NCI-H82 treated with DMSO at 0.1 percent for 48 hours (cell line): ENCODE data around the gene PLPP1.
"Not testable (repeated sequence)": the region's sequence is repeated elsewhere in the genome, so short reads cannot be mapped to it uniquely, and the experiment has no call there.

ENCODE experiments used
- DNase-seq: peaks from one replicate; lab custom pipeline; 2025; ENCODE audit not compliant: unreplicated experiment; lab: John Stamatoyannopoulos, UW

PLPP1 gene

DNA sequence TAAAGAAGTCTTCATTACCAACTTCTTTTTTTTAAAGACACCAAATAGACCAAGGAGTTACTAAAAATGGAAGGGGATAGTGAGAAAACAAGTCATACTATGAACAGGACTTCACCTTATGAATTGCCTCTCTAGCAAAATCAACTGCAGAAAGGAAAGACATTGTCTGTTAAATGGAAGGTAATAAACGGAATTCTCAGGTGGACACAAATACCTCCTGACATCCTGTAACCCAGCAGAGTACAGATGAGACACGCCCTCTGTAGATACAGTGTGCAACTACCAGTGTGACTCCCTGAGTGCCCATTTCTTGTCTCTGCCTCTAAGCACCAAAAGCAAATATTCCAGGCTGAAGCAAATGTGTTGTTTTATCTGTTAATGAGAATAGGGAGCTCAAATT, 12.2 kb upstream of the PLPP1 start:
- DNase-seq: no peak

DNA sequence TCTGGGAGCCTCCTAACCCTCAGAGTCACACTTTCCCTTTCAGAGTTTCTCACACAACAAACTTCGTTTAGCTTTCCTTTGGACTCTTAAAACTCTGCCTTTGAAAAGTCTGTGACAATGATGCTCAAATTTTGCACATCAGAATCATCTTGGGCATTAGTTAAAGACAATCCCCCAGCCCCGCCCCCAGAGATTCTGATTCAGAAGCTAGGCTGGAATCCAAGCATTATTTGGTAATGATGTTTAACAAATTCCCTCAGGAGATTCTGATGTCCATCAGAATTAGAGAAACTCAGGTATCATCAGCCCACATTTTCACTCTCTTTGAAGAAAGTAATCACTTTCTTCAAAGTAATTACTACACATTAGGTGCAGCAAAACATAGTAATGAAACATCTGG, 9.6 kb upstream of the PLPP1 start:
- no peak for DNase-seq

DNA sequence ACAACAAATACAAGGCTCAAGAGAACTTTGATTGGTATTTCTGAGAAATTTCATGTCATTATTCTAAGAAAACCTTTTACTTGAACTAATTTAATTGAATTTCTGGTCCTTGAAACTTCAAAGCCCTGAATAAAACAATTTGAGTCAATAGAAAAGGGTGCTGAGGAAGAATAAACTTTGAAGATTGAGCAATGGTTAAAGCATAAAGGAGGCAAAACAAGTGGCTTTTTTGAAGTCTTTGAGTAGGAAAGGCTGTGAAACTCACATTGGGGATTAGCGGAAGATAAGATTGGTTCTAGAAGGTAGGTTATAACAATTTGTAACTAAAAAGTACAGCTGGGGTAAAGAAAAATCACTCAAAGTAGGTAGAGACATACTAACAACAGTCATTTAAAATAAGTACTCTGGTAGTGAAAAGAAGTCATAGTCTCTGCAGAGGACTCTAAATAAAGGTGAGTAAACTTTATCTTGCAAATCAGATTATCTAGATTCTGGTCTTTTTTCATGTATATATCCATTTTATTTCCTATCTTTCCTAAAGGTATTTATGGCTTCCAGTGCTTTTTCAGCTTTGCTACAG, 6.4 kb upstream of the PLPP1 start:
- DNase-seq: no peak

- no peak for DNase-seq
Measured at GRCh38 chr5:55540525-55540924, 5.8 kb upstream of the PLPP1 start.

GRCh38 chr5:55540024-55540423, 5.3 kb upstream of the PLPP1 start:
- no peak for DNase-seq

DNA sequence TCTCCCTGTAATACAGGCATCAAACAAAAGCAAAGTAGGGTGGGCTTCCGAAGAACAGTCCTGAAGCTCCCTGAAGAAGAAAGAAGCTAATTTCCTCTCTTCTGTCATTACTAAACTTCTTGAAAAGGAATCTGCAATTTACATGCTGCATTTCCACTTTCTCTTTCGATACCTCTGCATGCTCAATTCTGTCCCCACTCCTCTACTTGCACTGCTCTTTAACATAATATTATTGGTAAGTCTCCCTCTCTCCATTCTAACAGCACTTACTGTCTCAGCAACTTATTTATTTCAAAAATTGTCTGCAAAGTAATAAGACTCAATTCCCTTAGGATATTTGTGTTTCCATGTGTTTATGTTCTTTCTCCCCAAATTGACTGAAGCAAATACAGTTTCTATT, 3.9 kb upstream of the PLPP1 start:
- DNase-seq: no peak

- not testable (repeated sequence) for DNase-seq
Measured at GRCh38 chr5:55537315-55537714, 2.6 kb upstream of the PLPP1 start.

DNA sequence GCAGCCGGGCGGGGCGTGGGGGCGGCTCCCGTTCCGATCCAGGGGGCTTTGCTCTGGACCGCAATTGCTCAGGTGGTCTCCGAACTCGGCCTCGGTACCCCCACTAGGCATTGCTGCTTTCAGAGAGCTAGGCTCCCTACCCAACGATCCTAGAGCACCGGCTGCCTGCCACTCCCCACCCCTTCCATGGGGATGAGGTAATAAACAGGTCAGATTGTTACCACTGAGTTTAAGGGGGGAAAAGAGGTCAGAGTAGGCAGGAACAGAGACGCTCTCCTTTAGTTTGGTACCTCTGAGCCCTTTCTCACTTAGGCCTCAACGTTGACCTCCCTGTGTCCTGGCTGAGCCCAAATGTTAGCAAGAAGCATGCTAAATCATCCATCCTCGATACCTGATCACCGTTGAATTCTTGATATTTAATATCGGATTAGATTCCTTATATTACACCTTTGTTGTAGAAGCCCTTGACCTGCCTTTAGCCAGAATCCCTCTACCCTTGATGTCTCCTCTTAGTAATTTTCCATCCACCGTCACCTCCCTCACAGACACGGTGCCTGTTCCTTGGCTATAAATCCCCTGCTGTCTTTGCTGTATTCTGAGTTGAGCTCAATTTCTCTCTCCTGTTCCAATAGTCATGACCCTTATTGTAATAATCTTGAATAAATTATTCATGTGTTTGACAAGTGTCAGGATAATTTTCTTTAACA, 588 bp upstream of the PLPP1 start:
- DNase-seq: no peak

DNA sequence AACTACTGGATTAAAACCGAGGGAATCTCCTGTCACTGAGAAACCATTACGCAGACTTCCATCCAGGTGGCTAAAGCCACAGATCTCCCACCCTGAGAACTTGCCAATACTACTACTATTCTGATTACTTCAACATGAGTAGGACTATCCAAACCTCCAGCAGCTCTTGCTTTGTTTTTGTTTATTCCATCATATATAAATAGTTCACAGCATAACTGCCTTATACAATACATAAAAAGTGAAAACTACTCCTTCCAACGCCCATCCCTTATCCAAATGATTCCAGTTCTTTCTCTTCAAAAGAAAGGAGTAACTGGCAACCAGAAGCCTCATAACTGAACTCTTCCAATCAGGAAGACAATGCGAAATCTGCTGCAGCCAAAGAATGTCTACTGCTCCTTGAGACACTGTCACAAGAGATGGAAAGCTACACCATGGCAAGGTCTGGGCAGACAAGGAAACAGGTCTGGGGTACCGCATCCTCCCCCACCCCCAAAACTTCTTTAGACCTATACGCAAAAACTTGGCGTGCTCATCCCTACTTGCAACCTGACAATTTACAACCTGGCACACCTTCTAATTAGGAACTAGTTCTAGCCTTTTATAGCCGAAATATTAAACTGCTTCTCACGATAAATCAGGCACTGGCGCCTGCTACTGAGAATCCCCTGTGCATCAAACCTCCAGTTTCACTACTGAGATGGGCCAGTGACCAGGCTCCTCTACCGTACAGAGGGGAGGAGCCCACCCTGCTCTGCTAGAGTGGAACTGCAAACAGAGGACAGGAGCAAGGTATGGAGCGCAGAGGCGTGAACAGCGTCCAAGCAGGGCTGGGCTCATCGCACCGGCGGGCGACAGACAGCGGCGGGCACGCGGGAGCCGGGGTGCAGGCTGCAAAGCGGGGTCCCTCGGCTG, 986 bp downstream of the PLPP1 start:
- DNase-seq: no peak

- no peak for DNase-seq
Measured at GRCh38 chr5:55530669-55531068, 4.1 kb downstream of the PLPP1 start.

DNA sequence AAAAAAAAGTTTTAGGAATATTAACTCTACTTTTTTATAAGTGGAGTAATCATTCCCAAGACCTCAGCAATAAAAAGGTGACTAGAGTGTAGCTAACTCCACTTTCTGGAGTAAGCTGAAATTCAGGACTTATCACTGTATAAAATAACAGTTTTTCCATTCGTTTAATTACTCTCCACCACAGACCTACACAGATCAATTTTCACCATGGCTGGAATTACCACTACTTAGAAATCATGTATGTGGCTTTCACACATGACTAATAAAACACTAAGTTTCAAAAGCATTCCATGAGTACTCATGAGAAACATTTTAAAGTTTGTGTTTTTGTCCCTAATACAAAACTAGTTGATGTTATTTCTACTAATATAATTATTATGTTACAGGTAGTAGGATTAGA, 9.9 kb downstream of the PLPP1 start:
- DNase-seq: no peak

GRCh38 chr5:55523293-55523692, 11.5 kb downstream of the PLPP1 start:
- no peak for DNase-seq

DNA sequence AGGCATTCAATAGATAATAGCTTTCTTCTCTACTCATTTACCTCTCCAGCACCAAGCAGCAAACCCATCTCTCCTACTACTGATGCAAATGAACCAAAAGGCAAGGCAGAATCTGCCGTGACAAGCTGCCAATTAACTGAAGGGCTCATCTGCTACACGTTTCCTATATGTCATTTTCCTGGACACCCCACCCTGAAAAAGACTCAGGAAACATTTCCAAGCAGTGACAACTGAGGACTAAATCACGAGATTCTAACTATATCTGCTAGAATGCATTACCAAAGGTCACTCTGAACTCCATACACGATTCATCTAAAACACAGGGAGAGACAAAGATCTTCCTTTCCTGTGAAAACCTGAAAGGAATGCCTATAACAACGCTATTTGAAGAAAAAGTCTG, 12.9 kb downstream of the PLPP1 start:
- DNase-seq: no peak

GRCh38 chr5:55520117-55520839, 14.5 kb downstream of the PLPP1 start:
- DNase-seq: no peak

DNA sequence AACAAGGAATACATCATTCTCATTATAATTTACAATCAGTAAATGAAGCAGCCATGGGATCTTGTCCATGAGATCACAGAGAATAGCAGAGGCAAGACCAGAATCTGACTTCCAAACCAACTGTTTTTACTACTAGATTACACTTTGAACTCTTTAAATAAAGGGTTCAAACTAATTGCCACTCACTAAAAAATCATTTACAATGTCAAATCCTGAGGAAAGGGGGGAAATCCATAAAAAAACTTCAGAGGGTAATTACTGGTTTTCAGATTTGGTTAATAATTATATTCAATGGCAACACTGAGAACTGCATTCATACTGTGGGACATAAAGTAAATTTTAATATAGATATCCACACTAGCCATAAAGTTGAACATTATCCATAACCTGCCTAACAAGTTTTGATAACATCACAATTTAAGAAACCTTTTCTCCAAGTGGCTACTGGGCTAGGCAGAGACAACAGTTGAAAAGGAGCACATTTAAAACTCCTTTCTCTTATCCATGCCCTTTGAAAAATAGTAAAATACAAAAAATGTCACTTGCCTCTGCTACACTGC, 15.9 kb downstream of the PLPP1 start:
- no peak for DNase-seq

- DNase-seq: no peak
Measured at GRCh38 chr5:55517804-55518203, 17.0 kb downstream of the PLPP1 start.

- DNase-seq: no peak
Measured at GRCh38 chr5:55511010-55511409, 23.8 kb downstream of the PLPP1 start.

DNA sequence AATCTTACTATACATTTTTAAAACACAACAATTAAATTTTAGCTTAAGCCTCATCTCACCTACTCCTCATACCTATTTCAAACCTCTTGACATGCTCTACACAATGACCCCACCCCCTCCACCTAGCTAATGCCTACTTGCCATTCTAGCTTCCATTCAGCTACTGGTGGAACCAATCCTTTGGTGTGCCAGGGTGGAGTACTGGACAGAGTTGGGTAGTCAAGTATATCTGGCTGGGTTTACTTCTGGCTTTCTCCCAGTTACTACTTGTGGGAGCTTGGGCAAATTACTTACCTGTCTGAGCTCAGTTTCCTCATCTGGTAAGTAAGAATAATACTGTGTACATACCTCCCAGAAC, 24.3 kb downstream of the PLPP1 start:
- DNase-seq: no peak

DNA sequence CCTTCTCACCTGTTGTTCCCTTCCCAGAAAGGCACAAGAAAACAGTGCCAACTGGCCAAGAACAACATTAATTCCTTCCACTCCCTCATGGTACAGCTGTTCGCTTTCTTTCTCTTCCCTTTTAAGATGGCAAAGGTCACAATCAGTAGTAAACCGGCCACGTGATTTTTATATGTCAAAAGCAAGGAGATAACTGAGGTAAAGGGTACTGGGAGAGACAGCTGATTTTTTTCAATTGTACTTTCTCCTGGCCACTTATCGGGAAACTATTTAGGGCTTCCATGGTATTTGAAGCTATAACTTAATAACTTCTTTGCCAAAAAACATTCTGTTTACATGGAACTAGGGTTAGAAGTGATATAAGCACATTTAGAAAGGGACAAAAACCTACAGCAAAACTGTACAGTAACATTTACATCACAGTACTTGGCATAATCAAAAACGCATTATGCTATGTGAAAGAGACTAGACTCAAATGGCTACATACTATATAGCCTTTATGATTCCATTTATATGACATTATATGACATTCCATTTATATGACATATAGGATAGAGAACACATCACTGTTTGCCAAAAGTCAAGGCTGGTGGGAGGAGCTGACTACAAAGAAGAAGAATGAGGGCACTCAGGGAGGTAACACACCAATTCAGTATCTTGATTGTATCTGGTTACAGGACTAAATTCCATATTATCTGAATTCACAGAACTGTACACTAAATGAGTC, 24.8 kb downstream of the PLPP1 start:
- DNase-seq: no peak

GRCh38 chr5:55509097-55509496, 25.7 kb downstream of the PLPP1 start:
- no peak for DNase-seq

DNA sequence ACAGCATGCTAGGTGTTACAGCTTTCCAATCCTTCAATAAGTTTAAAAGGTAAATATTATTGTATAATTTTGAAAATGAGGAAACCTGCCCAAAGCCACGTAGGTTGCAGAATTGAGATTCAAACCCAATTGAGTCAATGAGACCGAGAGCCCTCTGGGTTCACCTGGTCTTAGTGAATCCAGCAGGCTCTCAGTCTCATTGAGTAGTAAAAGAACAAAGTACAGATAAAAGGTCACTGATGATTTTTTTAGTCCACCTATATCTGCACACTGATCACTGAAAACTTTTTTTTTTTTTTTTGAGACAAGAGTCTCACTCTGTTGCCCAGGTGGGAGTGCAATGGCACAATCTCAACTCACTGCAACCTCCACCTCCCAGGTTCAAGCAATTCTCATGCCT, 27.2 kb downstream of the PLPP1 start:
- no peak for DNase-seq
